Measurements from ENCODE around the gene CHI3L2. TPM values are rescaled to one million over a fixed set of nuclear protein-coding genes. Genes with fewer than 3 reads are reported as not detected.

The CHI3L2 gene
- total and polyA plus RNA-seq, 8 donors, result 1.4 to 28.1 (median 2.8) TPM; not detected in 3

DNA sequence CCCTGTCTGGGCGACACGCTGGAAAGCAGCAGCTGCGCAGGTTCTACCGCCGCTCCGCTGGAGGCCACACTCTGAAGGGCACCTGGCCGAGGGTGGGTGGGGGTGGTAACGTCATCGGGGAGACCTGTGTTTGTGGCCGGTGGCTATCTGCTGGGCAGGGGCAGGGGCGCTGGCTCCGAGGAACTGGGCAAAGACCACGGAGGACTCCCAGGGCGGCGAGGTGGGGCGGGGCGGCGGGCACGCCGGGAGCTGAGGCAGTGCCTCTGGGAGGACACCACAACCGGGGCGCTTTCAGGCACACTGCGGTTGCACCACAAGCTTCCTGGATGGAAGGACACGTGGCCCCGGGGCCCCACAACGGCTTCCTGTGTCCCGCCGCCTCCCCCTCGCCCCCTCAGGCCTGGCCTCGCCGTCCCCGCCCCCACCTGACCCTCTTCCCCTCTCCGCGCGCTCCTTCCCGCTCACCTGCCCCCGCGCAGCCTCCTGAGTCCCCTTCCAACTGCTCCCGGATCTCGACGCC, 23.8 kb upstream of the CHI3L2 start:
- TF ChIP-seq POLR2A (IDR thresholded peaks at IDR 0.05) (peak in 1 of 4 donors; percentile 19), POLR2AphosphoS5 (IDR thresholded peaks at IDR 0.05) (peak in 2 of 3 donors; percentile 48 to 59), EP300 (IDR thresholded peaks at IDR 0.05) (no peak)
- Histone ChIP-seq H3K27ac (peak overlapping the region; percentile 92 to 97 (median 96)), H3K4me1 (peaks cover 43 to 70% (median 60%) of the 10 kb centered on the region in 4 donors), H3K9me3 (no peaks in the 10 kb centered on the region), H3K27me3 (peaks cover 0 to 21% (median 0%) of the 10 kb centered on the region in 3 donors), H3K36me3 (peaks cover 0 to 2% (median under 1%) of the 10 kb centered on the region in 4 donors), H3K4me3 (peak overlapping the region; percentile 57 to 76 (median 72))
- intact Hi-C loops (cut with DNase I; ENCODE audit: low total_unique reads), result no loop called here
- 1 to 9% (median 4%) methylated on average over 20 to 41 of the region's 41 CpGs for WGBS, 5 donors
- DNase-seq, result peak; percentile 89 to 90

DNA sequence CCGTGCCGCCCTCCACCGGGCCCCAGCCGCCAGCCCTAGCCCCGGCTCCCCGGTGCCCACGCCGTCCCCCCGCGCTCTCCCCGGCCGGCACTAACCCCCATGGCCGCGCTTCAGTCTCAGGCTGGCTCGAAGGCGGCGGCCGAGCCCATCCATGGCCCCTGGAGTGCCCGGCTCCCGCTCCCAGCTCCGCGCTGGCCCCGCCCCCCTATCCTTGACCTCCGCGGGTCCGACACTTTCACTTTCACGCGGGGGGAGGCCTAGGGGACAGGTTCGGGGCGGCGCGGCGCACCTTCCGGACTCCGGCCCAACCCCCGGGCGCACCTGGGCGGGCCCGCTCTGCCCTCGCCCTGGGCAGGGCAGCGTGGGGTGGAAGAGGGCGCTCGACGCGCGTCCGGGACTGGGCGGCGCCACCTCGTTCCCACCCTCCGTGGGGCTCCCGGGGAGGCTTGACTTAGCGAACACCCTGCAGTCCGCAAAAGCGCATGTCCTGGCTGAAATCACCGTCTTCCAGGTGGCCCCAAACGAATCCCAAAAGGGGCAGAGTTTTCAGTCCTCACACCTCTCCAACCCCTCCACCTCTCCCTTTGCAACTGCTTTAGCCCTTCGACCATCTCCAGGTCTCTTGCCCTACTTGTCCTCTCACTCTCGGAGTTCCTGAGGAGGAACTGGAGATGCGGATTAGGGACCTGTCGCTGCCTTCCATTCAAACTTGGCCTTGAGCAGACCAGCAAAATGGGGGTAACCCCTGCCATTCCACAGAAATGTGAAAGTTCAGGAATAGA, 23.1 kb upstream of the CHI3L2 start:
- Histone ChIP-seq H3K4me3 (peak overlapping the region; percentile 57 to 76 (median 72)), H3K4me1 (peaks cover 42 to 63% (median 55%) of the 10 kb centered on the region in 4 donors), H3K36me3 (no peaks in the 10 kb centered on the region), H3K9me3 (no peaks in the 10 kb centered on the region), H3K27me3 (peaks cover 0 to 21% (median 0%) of the 10 kb centered on the region in 3 donors), H3K27ac (peak overlapping the region; percentile 92 to 97 (median 96))
- intact Hi-C loops (cut with DNase I; ENCODE audit: low total_unique reads), result no loop called here
- peak; percentile 83 to 92 for DNase-seq
- WGBS, 5 donors, result 3 to 6% (median 3%) methylated on average over 36 to 61 of the region's 61 CpGs
- no peak for TF ChIP-seq EP300 (IDR thresholded peaks at IDR 0.05)
- peak in 1 of 4 donors; percentile 30 for TF ChIP-seq POLR2A (IDR thresholded peaks at IDR 0.05)
- TF ChIP-seq, protein P1, sequence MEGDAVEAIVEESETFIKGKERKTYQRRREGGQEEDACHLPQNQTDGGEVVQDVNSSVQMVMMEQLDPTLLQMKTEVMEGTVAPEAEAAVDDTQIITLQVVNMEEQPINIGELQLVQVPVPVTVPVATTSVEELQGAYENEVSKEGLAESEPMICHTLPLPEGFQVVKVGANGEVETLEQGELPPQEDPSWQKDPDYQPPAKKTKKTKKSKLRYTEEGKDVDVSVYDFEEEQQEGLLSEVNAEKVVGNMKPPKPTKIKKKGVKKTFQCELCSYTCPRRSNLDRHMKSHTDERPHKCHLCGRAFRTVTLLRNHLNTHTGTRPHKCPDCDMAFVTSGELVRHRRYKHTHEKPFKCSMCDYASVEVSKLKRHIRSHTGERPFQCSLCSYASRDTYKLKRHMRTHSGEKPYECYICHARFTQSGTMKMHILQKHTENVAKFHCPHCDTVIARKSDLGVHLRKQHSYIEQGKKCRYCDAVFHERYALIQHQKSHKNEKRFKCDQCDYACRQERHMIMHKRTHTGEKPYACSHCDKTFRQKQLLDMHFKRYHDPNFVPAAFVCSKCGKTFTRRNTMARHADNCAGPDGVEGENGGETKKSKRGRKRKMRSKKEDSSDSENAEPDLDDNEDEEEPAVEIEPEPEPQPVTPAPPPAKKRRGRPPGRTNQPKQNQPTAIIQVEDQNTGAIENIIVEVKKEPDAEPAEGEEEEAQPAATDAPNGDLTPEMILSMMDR (IDR thresholded peaks at IDR 0.05), result peak in 1 of 7 experiments; percentile 4
- TF ChIP-seq POLR2AphosphoS5 (IDR thresholded peaks at IDR 0.05), result peak in 2 of 3 donors; percentile 80 to 90

DNA sequence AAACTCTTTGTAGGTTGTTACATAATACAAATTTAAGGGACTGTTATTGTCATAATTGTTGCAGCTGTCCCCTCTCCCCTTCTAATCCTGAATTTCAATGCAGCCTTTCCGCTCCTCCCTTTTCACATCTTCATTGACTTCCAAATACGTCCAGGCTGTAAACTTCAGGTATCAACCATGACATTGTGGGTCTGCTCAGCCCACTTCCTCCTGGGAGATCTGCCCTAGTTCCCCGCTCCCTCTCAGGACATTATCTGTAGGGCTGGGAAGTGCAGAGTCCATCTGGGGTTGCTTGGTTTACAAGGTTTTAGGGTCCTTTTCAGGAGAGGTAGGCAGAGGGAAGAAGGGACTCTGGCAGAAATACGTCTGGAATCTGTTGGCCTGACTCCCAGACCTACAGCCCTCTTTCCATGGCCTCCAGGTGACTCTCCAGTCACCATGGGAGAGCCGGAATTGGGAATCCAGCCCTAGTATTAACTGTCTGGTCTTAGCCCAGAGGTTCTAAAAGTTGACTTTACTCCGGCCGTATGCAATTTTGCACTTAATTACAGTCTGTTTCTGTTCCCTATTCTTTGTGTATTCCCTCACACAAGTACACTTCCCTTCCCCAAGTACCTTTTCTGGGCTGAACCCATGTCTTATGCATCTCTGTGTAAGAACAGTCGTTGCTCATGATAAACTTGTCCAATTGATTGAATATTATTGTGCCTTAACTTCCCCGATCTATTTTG, 22.4 kb upstream of the CHI3L2 start:
- Histone ChIP-seq H3K36me3 (no peaks in the 10 kb centered on the region), H3K27ac (peak overlapping the region; percentile 92 to 97 (median 96)), H3K4me1 (peaks cover 34 to 56% (median 49%) of the 10 kb centered on the region in 4 donors), H3K4me3 (peak overlapping the region in 1 of 4 donors; percentile 69), H3K27me3 (peaks cover 0 to 21% (median 0%) of the 10 kb centered on the region in 3 donors), H3K9me3 (no peaks in the 10 kb centered on the region)
- intact Hi-C loops (cut with DNase I; ENCODE audit: low total_unique reads), result no loop called here
- DNase-seq, result no peak
- TF ChIP-seq, protein P1 (IDR thresholded peaks at IDR 0.05), result no peak
- TF ChIP-seq EP300 (IDR thresholded peaks at IDR 0.05) (no peak), POLR2AphosphoS5 (IDR thresholded peaks at IDR 0.05) (no peak), POLR2A (IDR thresholded peaks at IDR 0.05) (no peak)
- WGBS, 5 donors, result 55 to 66% (median 60%) methylated on average over 9 of the region's 9 CpGs

DNA sequence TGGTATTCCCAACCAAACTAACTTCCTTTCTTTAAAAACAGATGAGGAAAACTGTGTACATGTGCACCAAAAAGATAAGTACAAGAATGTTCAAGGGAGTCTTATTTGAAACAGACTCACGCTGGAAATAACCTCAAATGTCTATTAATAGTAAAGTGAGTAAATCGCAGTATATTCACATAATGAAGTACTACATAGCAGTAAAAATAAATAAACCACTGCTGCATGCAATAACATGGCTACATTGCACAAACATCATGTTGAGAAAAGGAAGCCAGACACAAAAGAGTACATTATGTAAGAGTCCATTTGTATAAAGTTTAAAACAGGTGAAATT, 21.8 kb upstream of the CHI3L2 start:
- 44 to 63% (median 54%) methylated on average over 2 of the region's 2 CpGs for WGBS, 5 donors
- H3K27ac ChIP-seq, result peak overlapping the region in 2 of 5 donors; percentile 92 to 97

More for the DNA sequence above, 21.8 kb upstream of the CHI3L2 start:
- no peak for TF ChIP-seq POLR2AphosphoS5 (IDR thresholded peaks at IDR 0.05)
- TF ChIP-seq POLR2A (IDR thresholded peaks at IDR 0.05), result no peak
- TF ChIP-seq EP300 (IDR thresholded peaks at IDR 0.05), result no peak
- TF ChIP-seq, protein P1 (IDR thresholded peaks at IDR 0.05), result no peak
- H3K27me3 ChIP-seq, result peaks cover 0 to 21% (median 0%) of the 10 kb centered on the region in 3 donors
- intact Hi-C loops (cut with DNase I; ENCODE audit: low total_unique reads), result no loop called here
- no peaks in the 10 kb centered on the region for H3K9me3 ChIP-seq
- H3K4me1 ChIP-seq, result peaks cover 30 to 50% (median 43%) of the 10 kb centered on the region in 4 donors
- no peak for DNase-seq
- H3K4me3 ChIP-seq, result no peak overlapping the region
- H3K36me3 ChIP-seq, result no peaks in the 10 kb centered on the region

All from stomach (tissue), 9 donors.